ENCODE results near the gene IL17RD.

The IL17RD gene

GRCh38 chr3:57130571-57131209, 34.5 kb downstream of the IL17RD start:
- DNase-seq = no peak

GRCh38 chr3:57128826-57129667, 36.1 kb downstream of the IL17RD start:
- no peak for DNase-seq

GRCh38 chr3:57127891-57128518, 37.1 kb downstream of the IL17RD start:
- DNase-seq = no peak

GRCh38 chr3:57126244-57126643, 38.9 kb downstream of the IL17RD start:
- no peak for DNase-seq

GRCh38 chr3:57120451-57121174, 44.5 kb downstream of the IL17RD start:
- no peak for DNase-seq

GRCh38 chr3:57120040-57120439, 45.1 kb downstream of the IL17RD start:
- no peak for DNase-seq

GRCh38 chr3:57118254-57118653, 46.9 kb downstream of the IL17RD start:
- no peak for DNase-seq

GRCh38 chr3:57116501-57116900, 48.7 kb downstream of the IL17RD start:
- no peak for DNase-seq

- no peak for DNase-seq
These were observed 52.9 kb downstream of the IL17RD start for GRCh38 chr3:57112206-57112605.

GRCh38 chr3:57110798-57111197, 54.4 kb downstream of the IL17RD start:
- DNase-seq = no peak

GRCh38 chr3:57110214-57110613, 54.9 kb downstream of the IL17RD start:
- no peak for DNase-seq

GRCh38 chr3:57109437-57110199, 55.5 kb downstream of the IL17RD start:
- DNase-seq = no peak

- no peak for DNase-seq
These were observed 56.5 kb downstream of the IL17RD start for GRCh38 chr3:57108684-57109083.

GRCh38 chr3:57105585-57105984, 59.6 kb downstream of the IL17RD start:
- DNase-seq = no peak

GRCh38 chr3:57100046-57100695, 65.0 kb downstream of the IL17RD start:
- DNase-seq = no peak

- no peak for DNase-seq
These were observed 66.5 kb downstream of the IL17RD start for GRCh38 chr3:57098418-57099310.

- DNase-seq = no peak
These were observed 67.6 kb downstream of the IL17RD start for GRCh38 chr3:57097536-57097935.

GRCh38 chr3:57095363-57095762, 69.8 kb downstream of the IL17RD start:
- no peak for DNase-seq

GRCh38 chr3:57094575-57094974, 70.6 kb downstream of the IL17RD start:
- DNase-seq = no peak

GRCh38 chr3:57093971-57094535, 71.1 kb downstream of the IL17RD start:
- no peak for DNase-seq

- DNase-seq = no peak
These were observed 71.7 kb downstream of the IL17RD start for GRCh38 chr3:57093489-57093888.

All from cortex of kidney (tissue), 1 donor.